Cerebellar nuclear complex (tissue), 1 donor: ENCODE measurements around the gene NIF3L1.
"Not testable (repeated sequence)": the region's sequence is repeated elsewhere in the genome, so short reads cannot be mapped to it uniquely, and the experiment has no call there.

Experiments used
- DNase-seq, 2 experiments: peaks; one replicate each; lab custom pipeline; 2025; lab: John Stamatoyannopoulos, UW

Gene NIF3L1

DNA sequence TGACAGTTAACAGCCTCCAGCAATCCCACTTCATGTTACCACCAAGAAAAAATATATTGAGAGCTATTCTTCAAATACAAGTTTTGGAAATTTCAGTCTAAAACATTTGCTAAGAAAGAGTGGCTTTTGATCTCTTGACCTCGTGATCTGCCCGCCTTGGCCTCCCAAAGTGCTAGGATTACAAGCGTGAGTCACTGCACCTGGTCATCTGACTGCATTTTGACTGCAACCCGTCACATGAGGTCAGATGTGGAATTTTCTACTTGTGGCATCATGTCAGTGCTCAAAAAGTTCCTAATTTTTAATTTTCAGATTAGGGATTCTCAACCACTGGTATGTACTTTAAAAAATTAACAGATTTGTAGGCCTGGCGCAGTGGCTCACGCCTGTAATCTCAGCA is 15.6 kb upstream of the NIF3L1 start:
- DNase-seq = no peak

DNA sequence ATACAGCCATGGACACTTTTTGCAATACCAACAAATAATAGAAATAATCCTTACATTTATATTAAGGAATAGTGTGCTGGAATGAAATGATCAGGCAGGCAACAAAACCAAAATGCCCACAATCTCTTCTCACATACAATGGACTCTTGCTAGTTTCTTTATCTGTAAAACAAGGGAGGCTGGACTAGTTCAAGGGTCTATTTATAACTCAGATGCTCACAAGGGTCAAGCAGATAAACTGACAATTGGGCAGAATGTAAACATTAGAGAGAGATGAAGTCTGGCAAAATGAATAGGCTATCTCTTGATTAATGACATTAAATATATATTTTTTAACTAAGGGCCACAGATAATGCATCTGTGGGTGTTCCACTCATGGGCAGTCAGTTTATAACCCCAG is 11.7 kb upstream of the NIF3L1 start:
- DNase-seq = no peak

DNA sequence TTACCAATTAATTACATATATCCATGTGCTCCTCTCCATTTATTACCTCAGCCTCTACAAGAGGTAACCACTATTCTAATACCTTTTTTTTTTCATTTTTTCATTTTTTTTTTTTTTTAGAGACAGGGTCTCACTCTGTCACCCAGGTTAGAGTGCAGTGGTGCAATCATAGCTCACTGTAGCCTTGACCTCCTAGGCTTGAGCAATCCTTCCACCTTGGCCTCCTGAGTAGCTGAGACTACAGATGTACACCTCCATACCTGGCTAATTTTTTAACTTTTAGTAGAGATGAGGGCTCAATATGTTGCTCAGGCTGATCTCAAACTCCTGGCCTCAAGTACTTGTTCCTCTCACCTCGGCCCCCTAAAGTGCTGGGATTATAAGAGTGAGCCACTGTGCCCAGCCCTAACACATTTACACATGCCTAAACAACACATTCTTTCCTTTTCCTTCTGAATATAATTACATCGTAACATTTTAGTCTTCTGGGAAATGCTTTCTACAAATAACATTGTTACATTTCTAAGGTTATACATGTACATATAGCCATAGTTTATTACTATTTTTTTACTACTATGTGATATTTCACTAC is 10.8 kb upstream of the NIF3L1 start:
- DNase-seq = no peak

DNA sequence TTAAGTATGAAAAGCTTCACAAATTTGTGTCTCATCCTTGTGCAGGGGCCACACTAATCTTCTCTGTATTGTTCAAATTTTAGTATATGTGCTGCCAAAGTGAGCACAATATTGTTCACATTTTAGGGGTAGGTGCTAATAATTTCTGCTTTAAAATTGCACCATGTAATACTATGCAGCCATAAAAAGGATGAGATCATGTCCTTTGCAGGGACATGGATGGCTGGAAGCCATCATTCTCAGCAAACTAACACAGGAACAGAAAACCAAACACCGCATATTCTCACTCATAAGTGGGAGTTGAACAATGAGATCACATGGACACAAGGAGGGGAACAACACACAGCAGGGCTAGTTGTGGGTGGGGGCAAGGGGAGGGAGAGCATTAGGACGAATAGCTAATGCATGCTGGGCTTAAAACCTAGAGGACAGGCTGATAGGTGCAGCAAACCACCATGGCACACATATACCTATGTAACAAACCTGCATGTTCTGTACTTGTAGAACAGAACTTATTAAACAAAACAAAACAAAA is 7.4 kb upstream of the NIF3L1 start:
- not testable (repeated sequence) for DNase-seq

DNA sequence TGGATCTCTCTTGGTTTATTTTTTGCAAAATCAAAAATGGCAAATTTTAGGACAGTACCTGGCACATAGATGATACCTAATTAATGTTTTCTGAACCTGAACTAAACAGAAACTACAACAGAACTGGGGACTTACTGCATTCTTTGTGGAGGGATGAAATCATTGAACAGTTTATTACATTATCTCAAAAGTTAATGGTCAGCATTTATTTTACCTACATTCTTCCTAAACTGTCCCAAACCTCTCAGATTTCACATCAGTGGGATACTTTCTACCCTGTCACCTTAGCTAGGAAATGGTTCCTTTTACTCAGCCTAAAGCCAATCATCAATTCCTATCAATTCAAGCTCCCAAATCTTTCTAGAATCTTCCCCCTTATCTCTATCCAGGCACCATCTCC is 10.3 kb downstream of the NIF3L1 start:
- no peak for DNase-seq

DNA sequence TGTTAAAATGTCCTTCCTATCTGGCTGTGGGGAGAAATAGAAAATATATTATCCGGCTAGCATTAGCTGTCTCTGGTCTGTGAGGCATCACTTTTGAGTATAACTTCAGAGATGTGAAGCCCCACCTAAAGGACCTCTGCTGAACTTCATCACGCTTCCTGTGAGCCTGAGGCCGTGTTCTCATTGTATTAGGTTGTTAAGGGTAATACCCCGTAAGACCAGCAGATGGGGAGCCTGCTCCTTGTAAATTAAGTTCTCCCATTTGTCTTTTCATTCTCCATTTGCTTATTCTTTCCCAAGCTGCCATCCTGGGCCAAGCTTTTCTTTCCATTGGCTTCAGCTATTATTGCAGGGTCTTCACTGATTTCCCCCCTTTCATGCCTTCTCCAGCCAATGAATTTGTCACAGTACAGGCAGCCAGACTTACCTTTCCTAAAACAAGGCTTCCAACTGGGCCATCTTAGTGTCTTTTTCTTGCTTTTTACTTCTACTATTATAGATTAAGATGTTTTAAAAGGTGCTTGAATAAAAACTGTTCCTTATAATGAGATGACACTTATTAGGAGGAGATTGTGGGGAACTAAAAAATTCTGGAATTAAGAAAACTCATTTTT is 12.4 kb downstream of the NIF3L1 start:
- no peak for DNase-seq

DNA sequence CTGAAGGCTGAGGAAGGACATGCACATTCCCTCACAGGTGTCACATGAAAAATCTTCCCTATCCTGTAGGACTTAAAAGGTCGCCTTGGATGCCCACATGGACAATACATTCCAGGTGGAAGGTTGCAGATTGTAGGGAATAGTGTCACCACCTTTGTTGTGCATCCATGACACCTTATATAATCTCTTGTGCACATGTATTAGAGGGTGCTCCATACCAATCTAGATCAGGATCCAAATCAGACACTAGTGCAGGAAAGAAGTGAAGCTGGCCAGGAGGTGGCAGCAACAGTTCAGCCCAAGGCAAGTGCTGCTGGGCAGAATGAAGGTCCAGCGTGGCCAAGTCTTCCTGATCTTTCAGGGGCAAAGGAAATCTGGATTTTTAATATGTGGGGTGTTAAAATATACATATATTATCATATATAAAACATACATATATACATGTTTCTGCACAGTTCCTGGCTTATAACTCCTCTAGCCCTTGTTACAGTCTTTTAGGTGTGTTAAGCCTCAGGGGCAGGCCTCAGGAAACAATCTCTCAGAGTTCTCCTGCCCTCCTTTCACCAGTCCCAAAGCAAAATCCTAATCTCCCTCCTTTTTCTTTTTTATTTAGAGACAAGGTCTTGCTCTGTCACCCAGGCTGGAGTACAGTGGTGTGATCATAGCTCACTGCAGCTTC is 16.6 kb downstream of the NIF3L1 start:
- DNase-seq = peak in 1 of 2 experiments; percentile 13

DNA sequence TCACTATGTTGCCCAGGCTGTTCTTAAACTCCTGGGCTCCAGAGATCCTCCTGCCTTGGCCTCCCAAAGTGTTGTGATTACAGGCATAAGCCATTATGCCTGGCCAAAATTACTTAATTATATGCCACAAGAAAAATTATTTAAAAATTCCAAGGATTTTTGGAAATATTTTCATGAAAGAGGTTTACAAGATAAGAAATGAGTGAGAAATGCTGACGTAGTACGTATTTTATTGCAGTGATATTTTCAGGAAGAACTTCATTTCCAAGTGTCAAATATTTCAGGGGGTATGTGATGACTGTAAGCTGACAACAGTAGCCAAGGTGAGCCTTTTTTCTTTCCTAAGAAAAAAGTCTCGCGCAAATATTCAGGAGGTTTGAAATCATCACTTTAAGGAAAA is 20.8 kb downstream of the NIF3L1 start:
- DNase-seq = no peak

DNA sequence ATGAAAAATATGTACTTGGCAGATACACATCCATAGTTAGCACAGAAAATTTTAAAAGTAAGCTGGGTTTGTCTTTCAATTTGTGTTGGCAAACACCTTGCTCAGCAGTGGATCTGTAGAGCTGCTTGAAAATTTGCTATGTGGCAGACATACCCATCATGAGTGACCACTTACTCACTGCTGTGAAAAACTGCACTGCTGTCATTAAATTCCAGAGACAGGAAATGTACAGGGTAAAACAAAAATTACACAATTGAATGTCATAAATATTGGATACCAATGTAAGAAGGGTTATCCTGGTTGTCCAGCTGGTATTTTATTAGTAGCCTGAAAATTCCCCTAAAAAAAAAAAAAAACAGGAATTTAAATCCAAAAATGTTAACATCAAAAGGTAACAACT is 24.5 kb downstream of the NIF3L1 start:
- no peak for DNase-seq

DNA sequence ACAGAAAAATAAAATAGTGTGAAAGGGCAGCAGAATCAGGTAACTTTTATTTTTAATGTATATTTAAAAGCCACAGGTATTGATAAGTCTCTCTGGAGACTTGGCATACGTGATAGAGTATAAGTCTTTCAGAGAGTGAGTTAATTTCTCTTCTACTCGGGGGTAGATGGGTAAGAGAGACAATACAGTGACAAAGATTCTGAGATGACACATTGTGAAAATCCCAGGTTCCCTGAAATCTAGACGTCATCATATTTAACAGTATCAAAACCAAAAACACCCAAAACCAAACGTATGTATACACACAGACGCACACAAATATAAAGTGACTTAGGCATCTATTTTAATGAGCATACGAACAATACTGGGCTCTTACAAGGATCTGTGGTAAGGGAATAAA is 33.3 kb downstream of the NIF3L1 start:
- no peak for DNase-seq

DNA sequence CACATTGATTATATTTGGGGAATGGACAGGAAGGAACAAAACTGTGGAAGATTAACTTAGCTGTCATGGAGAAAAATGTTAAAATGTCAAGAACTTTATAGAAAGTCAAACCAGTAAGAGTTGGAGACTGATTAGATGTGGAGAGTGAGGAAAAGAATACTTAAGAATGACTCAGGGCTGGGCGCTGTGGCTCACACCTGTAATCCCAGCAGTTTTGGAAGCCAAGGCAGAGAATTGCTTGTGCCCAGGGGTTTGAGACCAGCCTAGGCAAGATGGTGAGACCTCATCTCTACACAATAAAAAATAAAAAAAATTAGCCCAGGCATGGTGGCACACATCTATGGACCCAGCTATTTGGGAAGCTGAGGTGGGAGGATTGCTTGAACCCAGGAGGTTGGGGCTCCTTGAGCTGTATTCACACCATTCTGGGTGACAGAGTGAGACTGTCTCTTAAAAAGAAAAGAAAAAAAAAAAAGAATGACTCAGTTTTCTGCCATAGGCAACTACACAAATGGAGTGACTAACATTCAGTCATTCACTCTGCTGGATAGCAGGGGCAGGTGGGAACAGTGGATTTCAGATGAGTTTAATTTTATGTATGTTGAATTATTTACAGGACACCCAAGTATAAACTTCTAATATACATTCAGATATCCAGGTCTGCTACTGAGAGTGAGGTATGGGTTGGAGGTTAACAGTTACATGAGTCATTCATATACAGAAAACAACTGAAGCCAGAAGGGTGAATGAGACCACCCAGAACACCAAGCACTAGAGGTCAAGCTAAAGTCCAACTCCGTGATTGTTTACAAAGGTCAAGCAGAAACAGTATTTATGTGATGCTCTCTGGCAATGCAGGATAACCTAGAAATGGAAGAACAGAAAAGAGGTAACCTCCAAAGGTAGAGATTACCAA is 40.4 kb downstream of the NIF3L1 start:
- no peak for DNase-seq

DNA sequence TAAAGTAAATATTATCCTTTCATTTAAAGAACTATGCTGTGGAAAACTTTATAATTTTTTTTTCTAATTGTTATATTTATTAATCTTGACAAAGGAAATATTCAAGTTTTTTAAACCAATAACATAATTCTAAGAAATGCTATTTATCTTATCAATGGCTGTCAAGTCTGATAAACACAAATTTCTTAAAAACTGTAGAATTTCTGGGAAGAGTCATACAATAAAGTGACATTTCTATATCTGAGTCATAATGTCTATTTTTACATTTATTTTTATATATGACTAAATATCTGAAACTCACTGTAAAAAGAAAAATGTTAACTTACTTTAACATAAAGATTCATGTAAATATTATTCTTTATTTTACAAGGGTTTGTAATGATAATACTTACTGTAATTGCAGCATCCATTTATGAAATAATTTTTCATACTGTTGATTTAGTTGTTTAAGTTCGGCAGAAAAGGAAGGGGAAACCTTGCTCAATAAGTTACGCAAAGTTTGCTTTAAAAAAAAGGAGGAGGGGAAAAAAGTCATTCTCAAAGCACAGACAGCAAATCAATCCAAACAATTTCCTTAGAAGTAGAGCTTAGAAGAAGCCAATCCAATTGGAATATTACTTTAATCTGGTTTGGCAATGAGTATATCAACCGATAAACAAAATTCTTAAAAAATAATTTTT is 41.9 kb downstream of the NIF3L1 start:
- DNase-seq = no peak

DNA sequence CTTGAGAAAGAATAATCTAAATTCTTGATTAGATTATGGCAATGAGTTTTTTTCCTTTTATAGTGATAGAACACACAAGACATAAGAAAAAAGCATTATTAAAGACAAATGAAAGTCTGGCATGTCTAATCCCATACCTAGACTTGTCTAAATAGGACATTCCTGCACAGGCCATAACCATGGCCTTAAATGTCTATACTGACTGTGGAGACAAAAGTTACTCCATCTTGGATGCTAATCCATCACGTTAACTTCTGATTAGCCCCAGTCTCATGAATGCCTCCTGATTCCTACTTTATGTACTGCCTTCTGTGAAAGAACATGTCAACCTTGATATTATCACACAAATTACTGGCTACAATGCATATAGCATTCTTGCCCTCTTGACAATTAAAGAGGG is 50.7 kb downstream of the NIF3L1 start:
- no peak for DNase-seq

DNA sequence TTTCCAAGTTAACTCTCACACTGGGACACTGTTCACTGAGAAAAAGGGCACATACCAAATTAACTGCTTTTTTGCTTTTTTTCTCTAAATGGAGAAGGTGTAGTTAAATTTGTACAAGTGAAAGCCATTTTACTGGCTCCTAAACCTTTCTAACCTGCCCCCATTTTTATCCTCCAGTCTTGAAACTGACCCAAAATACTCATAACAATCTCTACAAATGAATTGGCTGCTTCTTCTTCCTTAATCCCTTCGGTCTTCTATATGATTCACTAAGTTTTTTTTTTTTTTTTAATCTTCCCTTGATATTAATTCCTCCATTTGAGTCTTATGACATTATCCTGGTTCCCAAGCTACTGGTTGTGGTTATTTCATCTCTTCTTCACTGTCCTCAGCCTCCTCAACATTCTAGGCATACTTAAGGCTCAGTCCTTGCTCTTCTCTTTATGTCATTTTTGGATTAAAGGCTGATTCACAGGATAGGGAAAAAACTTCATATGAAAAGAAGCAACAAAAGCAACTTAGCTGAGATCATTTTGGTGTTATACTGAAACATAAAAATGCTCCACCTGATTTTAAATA is 54.4 kb downstream of the NIF3L1 start:
- no peak for DNase-seq

DNA sequence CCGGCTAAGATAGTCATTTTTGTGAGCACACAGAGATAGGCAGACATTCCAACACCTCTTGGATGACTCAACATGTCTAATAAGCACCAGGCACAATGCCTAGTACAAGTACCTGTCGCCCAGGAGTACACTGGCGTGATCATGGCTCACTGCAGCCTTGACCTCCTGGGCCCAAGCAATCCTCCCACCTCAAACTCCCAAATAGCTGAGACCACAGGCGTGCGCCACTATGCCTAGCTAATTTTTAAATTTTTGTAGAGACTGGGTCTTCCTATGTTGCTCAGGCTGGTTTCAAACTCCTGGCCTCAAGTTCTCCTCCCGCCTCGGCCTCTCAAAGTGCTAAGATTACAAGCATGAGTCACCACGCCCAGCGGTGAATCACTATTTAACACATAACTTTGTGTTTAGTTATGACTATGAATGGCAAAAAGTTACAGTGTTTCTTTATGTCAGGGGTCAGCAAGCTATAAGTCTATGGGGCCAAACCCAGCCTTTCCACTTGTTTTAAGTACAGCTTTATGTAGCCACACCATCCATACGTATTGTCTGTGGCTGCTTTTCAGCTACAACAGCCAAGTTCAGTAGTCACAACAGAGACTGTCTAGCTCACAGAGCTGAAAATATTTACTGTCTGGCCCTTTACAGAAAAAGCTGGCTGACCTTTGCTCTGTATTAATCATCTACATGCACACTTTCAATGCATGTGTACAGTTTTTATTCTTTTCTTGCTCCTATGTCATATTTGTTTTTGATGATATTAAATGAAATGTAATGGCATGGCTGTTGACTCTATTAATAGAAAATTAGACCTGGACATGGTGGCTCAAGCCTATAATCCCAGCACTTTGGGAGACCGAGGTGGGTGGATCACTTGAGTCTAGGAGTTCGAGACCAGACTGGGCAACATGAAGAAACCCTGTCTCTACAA is 55.6 kb downstream of the NIF3L1 start:
- DNase-seq = no peak

DNA sequence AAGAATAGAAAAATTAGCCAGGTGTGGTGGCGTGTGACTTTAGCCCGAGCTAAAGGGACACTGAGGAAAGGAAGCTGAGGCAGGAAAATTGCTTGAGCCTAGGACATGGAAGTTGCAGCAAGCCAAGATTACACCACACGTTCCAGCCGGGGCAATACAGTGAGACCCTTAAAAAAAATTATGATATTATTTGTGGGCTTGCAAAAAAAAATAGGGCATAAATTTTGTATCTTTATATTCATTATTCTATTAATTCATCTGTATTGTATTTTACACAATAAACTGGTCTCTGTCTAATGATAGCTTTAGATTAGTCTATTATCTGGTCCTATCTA is 56.2 kb downstream of the NIF3L1 start:
- no peak for DNase-seq

DNA sequence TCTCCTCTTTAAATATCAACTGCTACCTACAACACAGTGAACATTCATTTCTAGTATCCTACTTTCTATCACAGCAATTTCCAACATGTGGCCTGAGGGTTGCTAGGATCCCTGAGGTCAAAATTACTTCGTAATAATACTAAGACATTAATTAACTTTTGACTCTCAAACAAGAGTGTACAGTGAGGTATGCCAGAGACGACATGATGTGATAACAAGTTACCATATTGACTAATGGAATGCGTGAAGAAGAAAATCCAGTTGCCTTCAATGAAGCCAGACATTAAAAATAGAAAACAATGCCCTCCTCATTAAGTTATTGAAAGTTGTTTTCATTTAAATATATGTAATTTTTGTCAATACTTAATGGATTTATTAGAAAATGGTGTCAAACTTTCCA is 61.2 kb downstream of the NIF3L1 start:
- DNase-seq = no peak
